ENCODE measurements around the gene CMC1.

The CMC1 gene

GRCh38 chr3:28347374-28348264 is 106.2 kb downstream of the CMC1 start:
- peak overlapping the region; percentile 80 for H3K4me3 ChIP-seq (ENCODE audit: control insufficient read depth, low read depth, low read length)
- TF ChIP-seq, protein P1, sequence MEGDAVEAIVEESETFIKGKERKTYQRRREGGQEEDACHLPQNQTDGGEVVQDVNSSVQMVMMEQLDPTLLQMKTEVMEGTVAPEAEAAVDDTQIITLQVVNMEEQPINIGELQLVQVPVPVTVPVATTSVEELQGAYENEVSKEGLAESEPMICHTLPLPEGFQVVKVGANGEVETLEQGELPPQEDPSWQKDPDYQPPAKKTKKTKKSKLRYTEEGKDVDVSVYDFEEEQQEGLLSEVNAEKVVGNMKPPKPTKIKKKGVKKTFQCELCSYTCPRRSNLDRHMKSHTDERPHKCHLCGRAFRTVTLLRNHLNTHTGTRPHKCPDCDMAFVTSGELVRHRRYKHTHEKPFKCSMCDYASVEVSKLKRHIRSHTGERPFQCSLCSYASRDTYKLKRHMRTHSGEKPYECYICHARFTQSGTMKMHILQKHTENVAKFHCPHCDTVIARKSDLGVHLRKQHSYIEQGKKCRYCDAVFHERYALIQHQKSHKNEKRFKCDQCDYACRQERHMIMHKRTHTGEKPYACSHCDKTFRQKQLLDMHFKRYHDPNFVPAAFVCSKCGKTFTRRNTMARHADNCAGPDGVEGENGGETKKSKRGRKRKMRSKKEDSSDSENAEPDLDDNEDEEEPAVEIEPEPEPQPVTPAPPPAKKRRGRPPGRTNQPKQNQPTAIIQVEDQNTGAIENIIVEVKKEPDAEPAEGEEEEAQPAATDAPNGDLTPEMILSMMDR (IDR thresholded peaks at IDR 0.05; ENCODE audit: control insufficient read depth, insufficient read depth, low read depth, low read length, missing control alignments), result no peak
- DNase-seq (ENCODE audit: low read depth), result peak; percentile 79

DNA sequence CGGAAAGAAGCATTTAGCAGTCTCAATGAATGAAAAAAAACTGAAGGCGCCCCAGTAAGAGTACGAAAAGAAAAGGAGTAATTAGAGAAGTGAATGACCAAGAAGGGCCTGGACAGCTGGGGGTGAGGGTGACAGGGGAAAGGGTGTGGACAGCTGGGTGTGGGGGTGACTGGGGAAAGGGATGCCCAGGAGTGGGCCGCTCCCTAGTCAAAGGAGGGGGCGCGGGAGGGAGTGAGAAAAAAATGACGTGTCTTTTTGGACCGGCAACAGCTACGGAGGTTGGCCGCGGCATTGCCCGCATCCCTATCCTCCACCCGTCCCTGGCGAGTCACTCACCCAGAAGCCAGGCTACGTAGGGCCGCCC is 106.8 kb downstream of the CMC1 start:
- TF ChIP-seq, protein P1 (IDR thresholded peaks at IDR 0.05; ENCODE audit: control insufficient read depth, insufficient read depth, low read depth, low read length, missing control alignments), result no peak
- peak; percentile 82 for DNase-seq (ENCODE audit: low read depth)
- peak overlapping the region; percentile 80 for H3K4me3 ChIP-seq (ENCODE audit: control insufficient read depth, low read depth, low read length)

DNA sequence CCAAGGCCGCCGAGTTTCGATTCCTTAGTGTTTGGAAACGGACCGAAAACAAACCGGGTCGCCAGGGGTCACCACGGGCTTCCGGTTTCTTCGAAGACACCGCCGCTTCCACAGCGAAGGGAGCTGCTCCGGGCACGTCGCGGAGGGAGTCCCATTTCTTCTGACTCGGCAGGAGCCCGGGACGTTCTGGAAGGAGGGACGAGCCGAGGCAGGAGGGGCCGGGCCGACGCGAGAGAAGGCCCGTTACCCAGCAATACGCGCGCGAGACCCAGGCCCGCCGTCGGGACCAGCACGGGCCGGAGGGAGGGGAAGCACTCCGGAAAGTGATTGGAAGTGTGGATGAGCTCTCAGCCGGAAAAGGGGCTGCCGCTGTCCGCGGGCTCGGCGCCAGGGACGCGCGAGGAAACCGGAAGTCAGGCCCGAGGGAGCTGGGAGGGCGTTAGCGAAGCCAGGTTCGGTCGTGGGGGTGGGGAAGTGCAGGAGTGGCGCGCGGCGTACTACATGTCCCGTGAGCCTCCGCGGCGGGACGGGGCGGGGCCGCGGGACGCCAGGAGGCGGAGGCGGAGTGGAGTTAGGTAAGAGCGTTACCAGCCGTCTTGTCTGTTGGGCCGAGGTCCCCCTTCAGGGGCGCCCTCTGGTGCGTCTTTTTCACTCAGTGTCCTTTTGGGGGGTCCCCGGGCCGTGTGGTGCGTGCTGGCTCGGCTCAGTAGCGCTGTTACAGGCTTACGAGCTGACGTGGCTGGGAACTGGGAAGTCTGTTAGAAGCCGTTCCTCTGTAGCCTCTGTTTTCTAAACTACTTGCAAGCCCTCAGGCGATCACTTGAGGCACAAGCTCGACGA is 107.4 kb downstream of the CMC1 start, which contains the start of the genes AZI2 and ZCWPW2:
AZI2 (minus strand) TSS at position 196 of the 840 bp plus-strand sequence. CDS start 8,207 bp downstream, outside the sequence.
ZCWPW2 (plus strand) TSS at position 93 of the 840 bp plus-strand sequence. CDS start 64,348 bp downstream, outside the sequence.
- peak; percentile 88 for DNase-seq (ENCODE audit: low read depth)
- TF ChIP-seq, protein P1 (IDR thresholded peaks at IDR 0.05; ENCODE audit: control insufficient read depth, insufficient read depth, low read depth, low read length, missing control alignments), result no peak

DNA sequence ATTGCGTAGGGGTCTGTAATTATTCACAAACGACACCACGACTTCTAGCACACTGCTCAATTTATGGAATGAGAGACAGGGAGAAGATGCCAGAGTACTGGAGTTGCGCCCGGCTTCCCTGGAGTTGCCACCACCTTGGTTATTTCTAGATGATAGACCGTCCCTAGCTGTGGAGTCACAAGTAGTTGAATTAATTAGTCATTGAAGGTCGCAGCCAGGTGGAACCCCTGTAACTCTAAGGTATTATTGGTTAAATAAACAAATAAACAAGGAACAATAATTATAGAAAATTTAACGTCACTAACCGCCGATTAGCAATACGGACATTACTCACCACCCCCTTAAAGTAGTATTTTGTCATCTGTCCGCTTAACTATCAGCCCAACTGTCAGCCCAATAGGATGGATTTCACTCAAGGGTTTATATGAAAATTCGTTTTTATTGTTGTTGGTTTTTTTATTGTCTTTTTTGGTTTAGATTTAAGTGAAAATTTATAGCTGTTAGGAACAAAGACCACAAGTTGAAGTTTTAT is 108.1 kb downstream of the CMC1 start:
- no peak for DNase-seq (ENCODE audit: low read depth)
- peak overlapping the region; percentile 80 for H3K4me3 ChIP-seq (ENCODE audit: control insufficient read depth, low read depth, low read length)
- TF ChIP-seq, protein P1 (IDR thresholded peaks at IDR 0.05; ENCODE audit: control insufficient read depth, insufficient read depth, low read depth, low read length, missing control alignments), result no peak

More for the DNA sequence above, 107.4 kb downstream of the CMC1 start, which contains the start of the genes AZI2 and ZCWPW2:
- peak within 1 kb of the TSS; percentile 80 for H3K4me3 ChIP-seq (ENCODE audit: control insufficient read depth, low read depth, low read length)
